ENCODE data around the gene NAPA.

- no peak for TF ChIP-seq CTCF (IDR thresholded peaks at IDR 0.05)
- no peak for TF ChIP-seq POLR2A (IDR thresholded peaks at IDR 0.05)
Measured at GRCh38 chr19:47529018-47529742, 14.3 kb upstream of the NAPA start.

Data from testis (tissue), 2 donors.